Measurements from ENCODE around the gene EMC10. TPM values are rescaled to one million over a fixed set of nuclear protein-coding genes. Genes with fewer than 3 reads are reported as not detected.

EMC10 gene
- total and polyA plus RNA-seq, 2 of the 4 experiments (the other 2 are of a cell fraction) = 11.3 to 90.9 TPM

GRCh38 chr19:50450369-50451222 is 25.7 kb upstream of the EMC10 start:
- CTCF ChIA-PET = no interaction called here
- Histone ChIP-seq H3K18ac (ENCODE audit: low read depth, low read length) (no peak overlapping the region), H3K4me3 (ENCODE audit: insufficient read depth, low read depth, low read length) (no peak overlapping the region), H3K9me1 (ENCODE audit: insufficient read depth, low read length) (no peaks in the 10 kb centered on the region), H2BK5ac (ENCODE audit: low read depth, low read length, poor library complexity, severe bottlenecking) (no peak overlapping the region), H3K9ac (ENCODE audit: low read depth, low read length) (no peak overlapping the region), H3K4me2 (ENCODE audit: low read depth, low read length) (no peak overlapping the region), H3K4ac (ENCODE audit: low read depth, low read length) (no peak overlapping the region), H3K36me3 (ENCODE audit: control insufficient read depth, insufficient read depth, low read length) (no peaks in the 10 kb centered on the region), H4K8ac (ENCODE audit: low read depth in 2 of 2, low read length in 2 of 2) (no peak overlapping the region), H2BK15ac (ENCODE audit: low read depth, low read length) (no peak overlapping the region), H3K4me1 (ENCODE audit: control insufficient read depth, insufficient read depth, low read length) (no peaks in the 10 kb centered on the region), H3K14ac (replicated peaks; ENCODE audit: low read depth, low read length) (no peak overlapping the region), H2BK20ac (ENCODE audit: low read depth, low read length) (no peak overlapping the region), H3K56ac (ENCODE audit: extremely low read depth, insufficient read depth, low read length) (no peak overlapping the region), H4K91ac (ENCODE audit: insufficient read depth, low read depth, low read length) (no peak overlapping the region), H3K27ac (ENCODE audit: insufficient read depth, low read length) (no peak overlapping the region), H3K79me1 (ENCODE audit: low read depth in 1 of 2, low read length in 2 of 2) (no peaks in the 10 kb centered on the region), H4K5ac (ENCODE audit: low read depth, low read length) (no peak overlapping the region), H2AK9ac (replicated peaks; ENCODE audit: low read depth, low read length, poor library complexity) (no peak overlapping the region), H2AK5ac (ENCODE audit: low read depth, low read length) (no peak overlapping the region), H2BK120ac (ENCODE audit: low read depth, low read length) (no peak overlapping the region), H4K20me1 (ENCODE audit: insufficient read depth, low read length) (no peaks in the 10 kb centered on the region), H3K9me3 (ENCODE audit: control insufficient read depth, insufficient read depth, low read length) (no peaks in the 10 kb centered on the region), H2AFZ (replicated peaks; ENCODE audit: low read length, poor library complexity) (peak overlapping the region; percentile 32), H3K23ac (ENCODE audit: low read depth, low read length) (no peak overlapping the region), H3K27me3 (ENCODE audit: control insufficient read depth, insufficient read depth, low read length) (peaks cover 2% of the 10 kb centered on the region; the same call in 1 of the 2 replicates)
- ATAC-seq (ENCODE audit: low read depth) (no peak), DNase-seq (no peak)
- POLR2A ChIA-PET (ENCODE audit: unreplicated experiment) = no interaction called here
- no TSS peak for BruUV-seq (replicated peaks)
- intact Hi-C loops (cut with micrococcal nuclease) (no loop called here), in situ Hi-C loops (cut with MboI; ENCODE audit: low sequenced_read_pairs) (no loop called here), dilution Hi-C loops (cut with HindIII; ENCODE audit: low sequenced_read_pairs, unreplicated experiment) (no loop called here)
- 48% methylated on average over 10 of the region's 30 CpGs; no CpG with 5 or more reads in 1 of the 2 experiments for WGBS, 2 experiments (ENCODE audit: extremely low coverage in 2 of 2, insufficient read length in 1 of 2)
- no peak for TF ChIP-seq BHLHE40 (IDR thresholded peaks at IDR 0.05; ENCODE audit: low read depth, low read length)
- TF ChIP-seq NFE2L2 (IDR thresholded peaks at IDR 0.05; ENCODE audit: low read depth, low read length) = no peak
- TF ChIP-seq RAD21 (IDR thresholded peaks at IDR 0.05; ENCODE audit: low read length) = no peak
- TF ChIP-seq RCOR1 (IDR thresholded peaks at IDR 0.05; ENCODE audit: insufficient replicate concordance, low read length) = no peak
- no peak for TF ChIP-seq POLR2A (IDR thresholded peaks at IDR 0.05; ENCODE audit: low read depth, low read length)
- no peak for TF ChIP-seq USF2 (IDR thresholded peaks at IDR 0.05; ENCODE audit: low read depth, low read length)
- no peak for TF ChIP-seq RFX5 (IDR thresholded peaks at IDR 0.05; ENCODE audit: low read depth, low read length)
- no peak for TF ChIP-seq CEBPB (IDR thresholded peaks at IDR 0.05; ENCODE audit: low read depth, low read length)
- TF ChIP-seq MAFK (IDR thresholded peaks at IDR 0.05; ENCODE audit: low read depth, low read length) = no peak
- TF ChIP-seq SMC3 (IDR thresholded peaks at IDR 0.05; ENCODE audit: low read depth, low read length) = no peak
- TF ChIP-seq CTCF (conservative IDR thresholded peaks at IDR 0.05; ENCODE audit: low read depth, low read length) = no peak
- TF ChIP-seq MXI1 (IDR thresholded peaks at IDR 0.05; ENCODE audit: borderline replicate concordance, low read depth, low read length) = no peak
- no peak for TF ChIP-seq ELK1 (IDR thresholded peaks at IDR 0.05; ENCODE audit: borderline replicate concordance, low read depth, low read length)
- no peak for TF ChIP-seq MAZ (IDR thresholded peaks at IDR 0.05; ENCODE audit: borderline replicate concordance, low read depth, low read length)
- no peak for TF ChIP-seq FOS (IDR thresholded peaks at IDR 0.05; ENCODE audit: low read depth, low read length)

Measured in IMR-90 (cell line).